Cardiac muscle cell (in vitro differentiated cells and primary cell): ENCODE measurements around the gene SHLD1. TPM values are rescaled to one million over a fixed set of nuclear protein-coding genes. Genes with fewer than 3 reads are reported as not detected.

Experiments
- DNase-seq, 2 donors: peaks; one replicate each; pipeline versions ENCODE4 v3.0.0 to v3.0.0-alpha.2; 2010 to 2017; ENCODE audit warnings: low read depth in 1 of 2, low spot score in 1 of 2
- H3K27ac ChIP-seq: fragments of 200-600 bp; sonication (generic); 2 replicates; pipeline ENCODE4 v1.5.1; 2016
- H3K27me3 ChIP-seq: fragments of 200-600 bp; sonication (generic); 2 replicates; pipeline ENCODE4 v1.6.0; 2016; ENCODE audit warnings: control low read depth
- H3K36me3 ChIP-seq: fragments of 200-600 bp; sonication (generic); 2 replicates; pipeline ENCODE4 v1.5.1; 2016; ENCODE audit warnings: control low read depth
- H3K4me1 ChIP-seq: fragments of 200-600 bp; sonication (generic); 2 replicates; pipeline ENCODE4 v1.8.1; 2017; ENCODE audit warnings: low read depth, mild to moderate bottlenecking, mixed run types
- H3K4me3 ChIP-seq: fragments of 200-600 bp; sonication (generic); 2 replicates; pipeline ENCODE4 v1.5.1; 2016; ENCODE audit warnings: mild to moderate bottlenecking
- H3K9me3 ChIP-seq: fragments of 200-600 bp; sonication (generic); 2 replicates; pipeline ENCODE4 v1.5.1; 2017; ENCODE audit warnings: low read depth, mild to moderate bottlenecking, control low read depth
- polyA plus RNA-seq: library from polyadenylated mRNA; unstranded; fragments of >200 nt; fragmentation: Nextera tagmentation; extraction: Ambion mirVana; gene quantifications from 2 replicates; pipeline ENCODE4 v1.2.1, GENCODE V29; 2016
- total RNA-seq: library from RNA; depleted of rRNA; stranded (reverse); fragments of >200 nt; gene quantifications from 2 replicates; pipeline ENCODE4 v1.2.3, GENCODE V29; 2016
- TF ChIP-seq, protein P1 (sequence below): IDR thresholded peaks from 2 replicates; pipeline ENCODE4 v1.5.1; 2012; ENCODE audit warnings: low read depth, mild to moderate bottlenecking, low read length

Gene SHLD1
- total and polyA plus RNA-seq, 2 experiments from 2014 or later, result 3.4 to 10.9 TPM

DNA sequence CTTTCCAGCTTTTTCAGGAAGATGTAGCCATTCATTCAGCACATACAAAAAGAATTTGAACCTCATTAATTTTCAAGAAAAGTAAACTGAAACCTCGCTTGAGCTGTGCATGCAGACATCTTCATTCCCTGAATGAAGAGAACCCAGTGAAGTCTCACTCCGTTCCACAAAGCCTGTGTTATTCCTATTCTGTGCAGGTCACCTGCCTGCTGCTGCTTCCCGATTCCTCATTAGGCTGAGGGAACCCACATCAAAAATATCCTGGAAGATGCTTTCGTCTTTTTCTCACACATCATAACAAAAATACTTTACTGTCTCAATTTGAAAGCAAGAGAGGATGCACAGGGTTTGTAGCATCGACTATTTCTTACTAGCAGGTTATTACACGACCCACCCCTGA is 160.0 kb downstream of the SHLD1 start:
- H3K4me3 ChIP-seq, result no peak overlapping the region
- peaks cover 5% of the 10 kb centered on the region for H3K4me1 ChIP-seq
- no peaks in the 10 kb centered on the region for H3K36me3 ChIP-seq
- H3K9me3 ChIP-seq, result no peaks in the 10 kb centered on the region
- TF ChIP-seq, protein P1, sequence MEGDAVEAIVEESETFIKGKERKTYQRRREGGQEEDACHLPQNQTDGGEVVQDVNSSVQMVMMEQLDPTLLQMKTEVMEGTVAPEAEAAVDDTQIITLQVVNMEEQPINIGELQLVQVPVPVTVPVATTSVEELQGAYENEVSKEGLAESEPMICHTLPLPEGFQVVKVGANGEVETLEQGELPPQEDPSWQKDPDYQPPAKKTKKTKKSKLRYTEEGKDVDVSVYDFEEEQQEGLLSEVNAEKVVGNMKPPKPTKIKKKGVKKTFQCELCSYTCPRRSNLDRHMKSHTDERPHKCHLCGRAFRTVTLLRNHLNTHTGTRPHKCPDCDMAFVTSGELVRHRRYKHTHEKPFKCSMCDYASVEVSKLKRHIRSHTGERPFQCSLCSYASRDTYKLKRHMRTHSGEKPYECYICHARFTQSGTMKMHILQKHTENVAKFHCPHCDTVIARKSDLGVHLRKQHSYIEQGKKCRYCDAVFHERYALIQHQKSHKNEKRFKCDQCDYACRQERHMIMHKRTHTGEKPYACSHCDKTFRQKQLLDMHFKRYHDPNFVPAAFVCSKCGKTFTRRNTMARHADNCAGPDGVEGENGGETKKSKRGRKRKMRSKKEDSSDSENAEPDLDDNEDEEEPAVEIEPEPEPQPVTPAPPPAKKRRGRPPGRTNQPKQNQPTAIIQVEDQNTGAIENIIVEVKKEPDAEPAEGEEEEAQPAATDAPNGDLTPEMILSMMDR, result no peak
- peaks cover 15% of the 10 kb centered on the region for H3K27me3 ChIP-seq
- DNase-seq, result no peak
- no peak overlapping the region for H3K27ac ChIP-seq

DNA sequence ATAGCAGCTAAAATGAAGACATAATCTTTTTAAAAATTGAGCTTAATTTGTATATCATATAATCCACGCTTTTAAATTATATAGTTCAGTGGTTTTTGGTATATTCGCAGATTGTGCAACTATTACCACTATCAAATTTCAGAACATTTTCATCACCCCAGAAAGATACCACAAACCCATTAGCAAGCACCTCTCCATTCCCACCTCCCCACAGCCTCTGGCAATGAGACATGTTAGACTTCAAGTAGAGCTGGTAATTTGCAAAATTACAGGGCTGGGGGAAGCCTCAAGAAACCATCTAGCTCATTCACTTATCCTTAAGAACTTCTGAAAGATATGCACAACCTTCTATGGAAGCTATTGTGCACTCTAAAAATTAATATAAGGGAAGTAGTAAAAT is 163.0 kb downstream of the SHLD1 start:
- Histone ChIP-seq H3K4me1 (peaks cover 5% of the 10 kb centered on the region), H3K27ac (no peak overlapping the region), H3K4me3 (no peak overlapping the region), H3K27me3 (peaks cover 15% of the 10 kb centered on the region), H3K36me3 (no peaks in the 10 kb centered on the region), H3K9me3 (no peaks in the 10 kb centered on the region)
- TF ChIP-seq, protein P1, result no peak
- no peak for DNase-seq

Other genes with a start within 250 kb of the SHLD1 start
- gene GPCPD1, start 139.4 kb upstream of the SHLD1 start, total RNA-seq, result 10.4 and 20.2 TPM in 2 replicates
- 11.7 and 23.1 TPM in 2 replicates for gene GPCPD1, start 139.4 kb upstream of the SHLD1 start, polyA plus RNA-seq
- 0.74 and 1.8 TPM in 2 replicates for gene CHGB, start 161.1 kb downstream of the SHLD1 start, total RNA-seq
- gene CHGB, start 161.1 kb downstream of the SHLD1 start, polyA plus RNA-seq, result 0.71 and 1.5 TPM in 2 replicates
- gene TRMT6, start 200.1 kb downstream of the SHLD1 start, total RNA-seq, result 12.0 and 13.1 TPM in 2 replicates
- 12.9 TPM in 2 replicates for gene TRMT6, start 200.1 kb downstream of the SHLD1 start, polyA plus RNA-seq
- gene MCM8, start 200.3 kb downstream of the SHLD1 start, total RNA-seq, result 7.2 and 9.4 TPM in 2 replicates
- gene MCM8, start 200.3 kb downstream of the SHLD1 start, polyA plus RNA-seq, result 1.5 and 4.5 TPM in 2 replicates